MM.1S (cell line): ENCODE data around the gene PRR35.

Experiments used
- DNase-seq: peaks from one replicate; pipeline ENCODE4 v3.0.0-alpha.2; 2015
- H2AFZ ChIP-seq: fragments of 300-600 bp; sonication (generic); 2 replicates; pipeline ENCODE4 v1.6.0; 2016; ENCODE audit warnings: antibody characterized with exemption, low read length
- H3F3A ChIP-seq: fragments of 300-600 bp; sonication (generic); 2 replicates; pipeline ENCODE4 v1.6.1; 2016; ENCODE audit warnings: mild to moderate bottlenecking, antibody characterized with exemption, low read length, moderate library complexity, mixed read lengths; ENCODE audit not compliant: insufficient read depth
- H3K27ac ChIP-seq: fragments of 300-600 bp; sonication (generic); 2 replicates; pipeline ENCODE4 v1.5.1; 2016; ENCODE audit warnings: mild to moderate bottlenecking, low read length
- H3K27me3 ChIP-seq: fragments of 300-600 bp; sonication (generic); replicated peaks from 2 replicates; pipeline ENCODE4 v1.6.0; 2016; ENCODE audit warnings: low read length; ENCODE audit not compliant: insufficient read depth
- H3K36me3 ChIP-seq: fragments of 300-600 bp; sonication (generic); replicated peaks from 2 replicates; pipeline ENCODE4 v1.6.1; 2016; ENCODE audit warnings: mild to moderate bottlenecking, low read length, mixed read lengths; ENCODE audit not compliant: insufficient read depth
- H3K4me1 ChIP-seq: fragments of 300-600 bp; sonication (generic); 2 replicates; pipeline ENCODE4 v1.6.1; 2016; ENCODE audit warnings: low read length, mixed read lengths
- H3K4me2 ChIP-seq: fragments of 300-600 bp; sonication (generic); 2 replicates; pipeline ENCODE4 v1.6.0; 2016; ENCODE audit warnings: low read depth, low read length
- H3K4me3 ChIP-seq: fragments of 300-600 bp; sonication (generic); 2 replicates; pipeline ENCODE4 v1.5.1; 2016; ENCODE audit warnings: low read length, mixed read lengths
- H3K79me2 ChIP-seq: fragments of 300-600 bp; sonication (generic); 2 replicates; pipeline ENCODE4 v1.6.1; 2016; ENCODE audit warnings: mixed run types, low read length, mixed read lengths
- H3K9ac ChIP-seq: fragments of 300-600 bp; sonication (generic); 2 replicates; pipeline ENCODE4 v1.6.1; 2016; ENCODE audit warnings: low read length, mixed read lengths
- H3K9me2 ChIP-seq: fragments of 300-600 bp; sonication (generic); replicated peaks from 2 replicates; pipeline ENCODE4 v1.6.1; 2016; ENCODE audit warnings: mild to moderate bottlenecking, low read length, mixed read lengths; ENCODE audit not compliant: insufficient read depth
- H3K9me3 ChIP-seq: fragments of 300-600 bp; sonication (generic); replicated peaks from 2 replicates; pipeline ENCODE4 v1.6.1; 2016; ENCODE audit warnings: mild to moderate bottlenecking, low read length, mixed read lengths; ENCODE audit not compliant: insufficient read depth
- H4K20me1 ChIP-seq: fragments of 300-600 bp; sonication (generic); 2 replicates; pipeline ENCODE4 v1.6.1; 2016; ENCODE audit warnings: mild to moderate bottlenecking, low read length, moderate library complexity, mixed read lengths; ENCODE audit not compliant: insufficient read depth
- CTCF ChIP-seq: fragments of 300-600 bp; sonication (generic); IDR thresholded peaks from 2 replicates; pipeline ENCODE4 v1.5.1; 2016; ENCODE audit warnings: antibody characterized with exemption, low read length, mixed read lengths
- EZH2 ChIP-seq: fragments of 300-600 bp; sonication (generic); optimal IDR thresholded peaks from 2 replicates; pipeline ENCODE3; 2017; ENCODE audit warnings: low read depth, mild to moderate bottlenecking, antibody characterized with exemption, low read length, mixed read lengths
- EZH2phosphoT487 ChIP-seq: fragments of 300-600 bp; sonication (generic); IDR thresholded peaks from 2 replicates; pipeline ENCODE4 v1.6.1; 2018; ENCODE audit warnings: antibody characterized with exemption, low read length

The PRR35 gene

GRCh38 chr16:608019-608418 is 47.8 kb downstream of the PRR35 start:
- no peak overlapping the region for H3K9ac ChIP-seq
- no peak overlapping the region for H2AFZ ChIP-seq
- no peaks in the 10 kb centered on the region for H3F3A ChIP-seq
- H3K79me2 ChIP-seq, result peaks cover 39% of the 10 kb centered on the region
- DNase-seq, result no peak
- H3K27ac ChIP-seq, result no peak overlapping the region
- no peak for TF ChIP-seq EZH2phosphoT487
- TF ChIP-seq CTCF, result no peak
- no peak for TF ChIP-seq EZH2
- no peak overlapping the region for H3K4me3 ChIP-seq
- no peak overlapping the region for H3K4me2 ChIP-seq
- no peaks in the 10 kb centered on the region for H3K27me3 ChIP-seq
- no peaks in the 10 kb centered on the region for H4K20me1 ChIP-seq
- no peaks in the 10 kb centered on the region for H3K9me3 ChIP-seq
- H3K9me2 ChIP-seq, result no peaks in the 10 kb centered on the region
- no peaks in the 10 kb centered on the region for H3K4me1 ChIP-seq
- H3K36me3 ChIP-seq, result no peaks in the 10 kb centered on the region

- Histone ChIP-seq H3K79me2 (peaks cover 32% of the 10 kb centered on the region), H2AFZ (no peak overlapping the region), H4K20me1 (no peaks in the 10 kb centered on the region), H3K27me3 (no peaks in the 10 kb centered on the region), H3K9me2 (no peaks in the 10 kb centered on the region), H3K4me3 (no peak overlapping the region), H3K27ac (no peak overlapping the region), H3K4me1 (no peaks in the 10 kb centered on the region), H3K9me3 (no peaks in the 10 kb centered on the region), H3K4me2 (no peak overlapping the region), H3K36me3 (no peaks in the 10 kb centered on the region), H3K9ac (no peak overlapping the region), H3F3A (no peaks in the 10 kb centered on the region)
- no peak for DNase-seq
- no peak for TF ChIP-seq EZH2
- no peak for TF ChIP-seq EZH2phosphoT487
- TF ChIP-seq CTCF, result no peak
Measured at GRCh38 chr16:609316-609715, 49.1 kb downstream of the PRR35 start.

- Histone ChIP-seq H3K9me3 (no peaks in the 10 kb centered on the region), H2AFZ (no peak overlapping the region), H3F3A (no peaks in the 10 kb centered on the region), H3K4me2 (no peak overlapping the region), H3K79me2 (peaks cover 27% of the 10 kb centered on the region), H4K20me1 (no peaks in the 10 kb centered on the region), H3K9ac (no peak overlapping the region), H3K4me3 (no peak overlapping the region), H3K27ac (no peak overlapping the region), H3K9me2 (no peaks in the 10 kb centered on the region), H3K36me3 (no peaks in the 10 kb centered on the region), H3K27me3 (no peaks in the 10 kb centered on the region), H3K4me1 (no peaks in the 10 kb centered on the region)
- TF ChIP-seq EZH2phosphoT487, result no peak
- TF ChIP-seq EZH2, result no peak
- no peak for TF ChIP-seq CTCF
- no peak for DNase-seq
Measured at GRCh38 chr16:609984-610383, 49.8 kb downstream of the PRR35 start.
